Measurements from ENCODE around the gene CYS1.

DNA sequence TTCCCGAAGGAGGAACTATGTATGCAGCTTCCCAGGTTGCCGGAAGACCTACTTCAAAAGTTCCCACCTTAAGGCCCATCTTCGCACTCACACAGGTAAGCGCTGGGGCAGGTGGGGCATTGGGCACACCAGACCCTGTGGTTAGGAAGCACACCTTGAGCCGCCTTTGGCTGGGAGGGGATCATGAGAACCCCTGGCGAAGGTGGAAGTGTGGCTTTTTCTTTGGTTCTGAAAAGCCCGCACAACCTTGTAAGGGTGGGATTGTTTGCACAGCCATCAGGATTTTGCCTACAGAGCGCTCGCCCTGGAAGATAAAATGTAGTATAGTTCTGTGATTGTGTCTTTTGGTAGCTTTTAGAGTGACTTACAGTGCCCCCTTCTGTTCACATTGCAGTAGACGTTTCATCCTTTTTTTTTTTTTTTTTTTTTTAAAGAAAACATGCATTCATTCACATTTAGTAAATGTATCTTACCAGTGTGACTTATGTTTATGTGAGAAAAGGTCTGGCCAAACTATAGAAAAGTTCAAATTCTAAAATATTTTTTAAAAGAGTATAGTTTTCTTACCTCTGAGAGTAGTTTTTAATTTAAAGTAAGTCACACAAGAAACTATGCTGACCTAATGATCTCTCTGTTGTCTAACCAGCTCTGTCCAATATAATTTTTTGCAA is 31.6 kb downstream of the CYS1 start:
- TF ChIP-seq, protein P1, sequence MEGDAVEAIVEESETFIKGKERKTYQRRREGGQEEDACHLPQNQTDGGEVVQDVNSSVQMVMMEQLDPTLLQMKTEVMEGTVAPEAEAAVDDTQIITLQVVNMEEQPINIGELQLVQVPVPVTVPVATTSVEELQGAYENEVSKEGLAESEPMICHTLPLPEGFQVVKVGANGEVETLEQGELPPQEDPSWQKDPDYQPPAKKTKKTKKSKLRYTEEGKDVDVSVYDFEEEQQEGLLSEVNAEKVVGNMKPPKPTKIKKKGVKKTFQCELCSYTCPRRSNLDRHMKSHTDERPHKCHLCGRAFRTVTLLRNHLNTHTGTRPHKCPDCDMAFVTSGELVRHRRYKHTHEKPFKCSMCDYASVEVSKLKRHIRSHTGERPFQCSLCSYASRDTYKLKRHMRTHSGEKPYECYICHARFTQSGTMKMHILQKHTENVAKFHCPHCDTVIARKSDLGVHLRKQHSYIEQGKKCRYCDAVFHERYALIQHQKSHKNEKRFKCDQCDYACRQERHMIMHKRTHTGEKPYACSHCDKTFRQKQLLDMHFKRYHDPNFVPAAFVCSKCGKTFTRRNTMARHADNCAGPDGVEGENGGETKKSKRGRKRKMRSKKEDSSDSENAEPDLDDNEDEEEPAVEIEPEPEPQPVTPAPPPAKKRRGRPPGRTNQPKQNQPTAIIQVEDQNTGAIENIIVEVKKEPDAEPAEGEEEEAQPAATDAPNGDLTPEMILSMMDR (IDR thresholded peaks at IDR 0.05; ENCODE audit: insufficient read depth, low read length, poor library complexity, severe bottlenecking) = peak; percentile 50
- TF ChIP-seq EZH2phosphoT487 (conservative IDR thresholded peaks at IDR 0.05; ENCODE audit: low read length) = no peak
